ENCODE results near the gene CHST15.

The CHST15 gene

DNA sequence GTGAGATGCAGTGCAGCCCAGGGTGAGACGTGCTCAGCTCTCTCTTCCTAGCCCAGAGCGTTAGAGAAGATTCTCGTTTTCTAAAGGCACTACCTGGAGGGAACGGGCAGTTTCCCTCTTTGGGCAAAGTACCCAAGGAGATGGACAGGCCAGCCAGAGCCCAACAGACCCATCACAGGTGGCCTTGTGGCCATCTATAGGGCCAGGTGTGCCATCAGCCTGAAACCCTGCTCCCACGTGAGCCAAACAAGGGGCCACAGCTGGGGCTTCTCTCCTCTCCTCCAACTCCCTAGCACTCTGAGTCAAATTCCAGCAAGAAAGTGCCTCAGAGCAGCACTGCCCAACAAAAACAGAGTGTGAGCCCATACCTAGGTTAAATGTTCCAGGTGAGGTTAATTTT is 22.3 kb downstream of the CHST15 start:
- no peaks in the 10 kb centered on the region for H3K36me3 ChIP-seq (ENCODE audit: control insufficient read depth, insufficient read depth, low read length)
- no peaks in the 10 kb centered on the region for H3K9me3 ChIP-seq (ENCODE audit: control insufficient read depth, low read length)
- 93 to 97% methylated on average over 5 of the region's 5 CpGs for WGBS, 2 experiments (ENCODE audit: insufficient coverage in 2 of 2)
- peaks cover 16% of the 10 kb centered on the region for H3K4me1 ChIP-seq (ENCODE audit: control insufficient read depth, insufficient read depth, low read length, poor library complexity, severe bottlenecking)
- no peak overlapping the region for H3K4me3 ChIP-seq (ENCODE audit: extremely low read depth, insufficient read depth, low read length, poor library complexity, severe bottlenecking)
- no peak overlapping the region for H3K27ac ChIP-seq (ENCODE audit: low read depth, low read length, severe bottlenecking)

DNA sequence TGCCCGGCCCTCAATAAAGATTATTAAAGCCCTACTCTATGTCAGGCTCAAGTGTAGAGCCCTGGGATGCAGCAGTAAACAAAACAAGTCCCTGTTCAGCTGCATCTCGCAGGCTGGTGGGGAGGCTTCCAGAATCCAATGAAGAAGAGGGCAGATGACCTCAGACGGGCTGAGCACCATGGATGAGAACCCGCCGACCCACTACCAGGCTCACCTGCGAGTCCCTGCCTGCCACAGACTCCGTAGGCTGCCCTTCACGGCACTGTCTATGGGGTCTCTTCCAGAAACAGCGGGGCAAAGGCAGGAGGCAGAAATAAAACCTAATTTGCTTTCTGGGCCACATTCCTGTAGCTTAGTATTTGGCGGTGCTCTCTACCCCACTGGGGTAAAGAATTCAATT is 22.7 kb downstream of the CHST15 start:
- H3K27ac ChIP-seq (ENCODE audit: low read depth, low read length, severe bottlenecking), result no peak overlapping the region
- H3K36me3 ChIP-seq (ENCODE audit: control insufficient read depth, insufficient read depth, low read length), result no peaks in the 10 kb centered on the region
- peaks cover 17% of the 10 kb centered on the region for H3K4me1 ChIP-seq (ENCODE audit: control insufficient read depth, insufficient read depth, low read length, poor library complexity, severe bottlenecking)
- no peaks in the 10 kb centered on the region for H3K9me3 ChIP-seq (ENCODE audit: control insufficient read depth, low read length)
- H3K4me3 ChIP-seq (ENCODE audit: extremely low read depth, insufficient read depth, low read length, poor library complexity, severe bottlenecking), result no peak overlapping the region
- WGBS, 2 experiments (ENCODE audit: insufficient coverage in 2 of 2), result 91 to 95% methylated on average over 9 to 10 of the region's 10 CpGs

DNA sequence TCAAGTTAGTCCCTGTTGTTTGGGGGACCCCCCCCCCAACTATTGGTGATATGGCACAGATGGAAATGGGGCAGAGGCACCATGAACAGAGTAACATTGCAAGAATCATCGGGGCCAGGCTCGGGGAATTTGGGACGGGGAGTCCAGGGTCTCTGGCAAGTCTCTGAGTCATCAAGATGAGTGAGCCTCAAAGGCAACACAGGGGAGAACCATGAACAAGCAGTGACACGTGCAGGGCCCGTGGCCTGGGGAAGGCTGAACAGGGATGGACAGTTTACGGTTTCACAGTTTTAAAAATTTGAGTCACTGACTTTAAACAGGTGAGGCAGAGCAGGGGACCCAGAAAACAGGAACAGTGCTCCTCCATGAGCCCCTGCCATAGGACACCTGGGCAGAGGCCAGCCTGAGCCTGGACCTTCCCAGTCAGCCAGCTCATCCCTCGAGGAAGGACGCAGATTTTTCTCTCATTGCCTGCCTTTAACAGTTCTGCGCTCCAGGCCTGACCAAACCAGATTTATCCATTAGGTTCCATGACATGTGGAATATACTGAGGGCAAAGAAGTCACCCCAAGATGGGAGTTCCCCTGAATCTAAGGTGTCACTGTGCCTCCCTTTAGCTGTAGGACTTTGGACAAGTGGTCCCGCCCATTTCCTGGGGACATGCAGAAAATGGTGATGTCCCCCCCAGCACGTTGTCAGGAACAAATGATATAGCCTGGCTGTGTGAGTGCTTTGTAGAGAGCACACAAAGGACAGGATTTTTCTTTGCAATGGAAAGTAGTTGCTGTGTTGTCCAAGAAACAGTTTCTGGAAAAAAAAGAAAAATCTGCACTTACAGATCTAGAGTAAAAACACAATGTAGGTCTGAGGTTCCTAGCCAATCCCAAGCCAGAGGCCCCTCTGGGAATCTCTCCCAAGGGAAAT is 23.8 kb downstream of the CHST15 start:
- WGBS, 2 experiments (ENCODE audit: insufficient coverage in 2 of 2), result 86 to 88% methylated on average over 9 to 11 of the region's 11 CpGs
- Histone ChIP-seq H3K27ac (ENCODE audit: low read depth, low read length, severe bottlenecking) (no peak overlapping the region), H3K36me3 (ENCODE audit: control insufficient read depth, insufficient read depth, low read length) (no peaks in the 10 kb centered on the region), H3K4me1 (ENCODE audit: control insufficient read depth, insufficient read depth, low read length, poor library complexity, severe bottlenecking) (peaks cover 24% of the 10 kb centered on the region), H3K9me3 (ENCODE audit: control insufficient read depth, low read length) (no peaks in the 10 kb centered on the region), H3K4me3 (ENCODE audit: extremely low read depth, insufficient read depth, low read length, poor library complexity, severe bottlenecking) (no peak overlapping the region)

DNA sequence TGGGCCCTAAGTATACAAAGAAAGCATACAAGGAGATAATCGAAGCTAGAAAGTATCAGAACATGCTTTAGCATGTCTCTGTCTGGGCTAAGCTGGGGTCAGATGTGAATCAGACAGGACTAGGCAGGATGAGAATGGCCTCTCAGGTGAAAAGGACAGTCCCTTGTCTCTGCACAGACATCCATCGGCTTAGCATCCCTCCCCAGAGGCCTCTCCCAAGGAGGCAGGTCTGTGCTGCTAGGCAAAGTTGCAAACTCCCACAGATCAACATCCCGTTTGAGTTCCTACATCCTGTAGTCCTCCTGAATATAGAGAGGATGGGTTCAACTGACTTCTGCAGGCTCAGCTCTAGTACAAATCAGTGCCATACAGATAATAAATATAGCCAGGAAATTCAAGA is 24.5 kb downstream of the CHST15 start:
- WGBS, 2 experiments (ENCODE audit: insufficient coverage in 2 of 2), result 100% methylated on average over 1 of the region's 3 CpGs; no CpG with 5 or more reads in 1 of the 2 experiments
- H3K4me3 ChIP-seq (ENCODE audit: extremely low read depth, insufficient read depth, low read length, poor library complexity, severe bottlenecking), result no peak overlapping the region
- no peaks in the 10 kb centered on the region for H3K36me3 ChIP-seq (ENCODE audit: control insufficient read depth, insufficient read depth, low read length)
- H3K27ac ChIP-seq (ENCODE audit: low read depth, low read length, severe bottlenecking), result no peak overlapping the region
- H3K4me1 ChIP-seq (ENCODE audit: control insufficient read depth, insufficient read depth, low read length, poor library complexity, severe bottlenecking), result peaks cover 28% of the 10 kb centered on the region
- H3K9me3 ChIP-seq (ENCODE audit: control insufficient read depth, low read length), result no peaks in the 10 kb centered on the region

DNA sequence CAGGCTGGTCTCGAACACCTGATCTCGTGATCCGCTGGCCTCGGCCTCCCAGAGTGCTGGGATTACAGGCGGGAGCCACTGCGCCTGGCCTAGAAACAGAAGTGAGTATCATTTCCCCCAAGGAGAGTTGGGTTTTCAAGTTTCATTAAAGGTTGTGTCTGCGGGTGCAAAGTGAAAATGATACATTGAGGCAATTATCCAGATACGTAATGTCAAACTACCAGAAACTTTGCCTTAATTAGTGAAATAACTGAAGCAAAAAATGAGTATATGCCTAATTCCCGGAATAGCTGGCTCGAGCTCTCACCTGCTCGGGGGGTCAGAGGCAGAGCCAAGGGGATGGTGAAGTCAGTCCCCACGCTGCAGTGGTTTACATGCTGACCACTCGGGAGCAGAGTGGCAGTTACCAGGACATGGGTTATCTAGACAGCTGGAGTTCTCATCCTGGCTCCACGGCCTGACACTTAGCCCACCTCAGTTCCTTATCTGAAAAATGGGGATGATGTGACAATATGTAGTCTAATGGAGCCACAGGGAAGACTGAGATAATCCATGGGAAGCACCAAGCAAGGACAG is 25.5 kb downstream of the CHST15 start:
- Histone ChIP-seq H3K9me3 (ENCODE audit: control insufficient read depth, low read length) (no peaks in the 10 kb centered on the region), H3K27ac (ENCODE audit: low read depth, low read length, severe bottlenecking) (no peak overlapping the region), H3K36me3 (ENCODE audit: control insufficient read depth, insufficient read depth, low read length) (no peaks in the 10 kb centered on the region), H3K4me3 (ENCODE audit: extremely low read depth, insufficient read depth, low read length, poor library complexity, severe bottlenecking) (no peak overlapping the region), H3K4me1 (ENCODE audit: control insufficient read depth, insufficient read depth, low read length, poor library complexity, severe bottlenecking) (peaks cover 28% of the 10 kb centered on the region)
- 92 to 95% methylated on average over 10 to 14 of the region's 14 CpGs for WGBS, 2 experiments (ENCODE audit: insufficient coverage in 2 of 2)

DNA sequence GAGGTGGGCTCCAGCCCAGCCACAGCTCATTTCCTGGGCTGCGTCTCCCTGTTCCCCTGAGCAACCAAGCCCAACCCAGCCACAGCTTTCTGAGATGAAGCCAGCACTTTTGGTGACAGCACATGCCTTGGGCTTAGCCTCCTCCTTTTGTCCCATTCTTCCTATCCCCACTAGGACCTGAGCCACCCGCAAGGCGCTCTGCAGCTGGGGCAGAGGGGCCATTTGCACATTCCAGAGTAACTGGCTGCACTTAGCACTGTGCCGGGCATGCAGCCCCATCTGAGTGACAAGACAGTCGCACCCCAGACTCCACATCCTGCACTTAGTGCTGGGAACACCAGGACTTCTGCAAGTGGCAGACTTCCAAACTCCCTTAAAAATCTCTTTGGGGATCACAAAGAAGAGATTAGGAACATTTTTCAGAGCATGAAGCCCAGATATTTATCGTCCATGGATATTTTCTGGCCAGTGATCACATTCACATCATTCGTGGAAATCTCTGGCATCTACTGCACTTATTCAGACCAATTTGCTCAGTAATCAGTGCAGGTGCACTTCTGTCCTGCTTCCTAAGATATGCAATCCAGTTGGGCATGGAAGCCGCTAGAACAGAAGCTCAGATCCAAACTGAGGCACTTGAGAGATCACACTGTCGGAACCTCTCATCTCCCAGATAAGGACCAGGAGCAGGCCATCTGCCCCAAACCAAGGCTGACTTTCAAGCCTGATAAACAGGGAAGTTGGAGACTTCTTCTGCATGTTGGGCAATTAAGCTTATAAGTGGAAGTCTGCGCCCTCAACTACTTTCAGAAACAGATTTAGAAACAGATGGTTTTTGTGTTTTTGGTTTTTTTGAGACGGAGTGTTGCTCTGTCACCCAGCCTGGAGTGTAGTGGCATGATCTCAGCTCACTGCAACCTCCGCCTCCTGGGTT is 26.4 kb downstream of the CHST15 start:
- H3K27ac ChIP-seq (ENCODE audit: low read depth, low read length, severe bottlenecking), result no peak overlapping the region
- 55 to 64% methylated on average over 11 to 12 of the region's 12 CpGs for WGBS, 2 experiments (ENCODE audit: insufficient coverage in 2 of 2)
- H3K4me1 ChIP-seq (ENCODE audit: control insufficient read depth, insufficient read depth, low read length, poor library complexity, severe bottlenecking), result peaks cover 28% of the 10 kb centered on the region
- no peaks in the 10 kb centered on the region for H3K9me3 ChIP-seq (ENCODE audit: control insufficient read depth, low read length)
- no peak overlapping the region for H3K4me3 ChIP-seq (ENCODE audit: extremely low read depth, insufficient read depth, low read length, poor library complexity, severe bottlenecking)
- no peaks in the 10 kb centered on the region for H3K36me3 ChIP-seq (ENCODE audit: control insufficient read depth, insufficient read depth, low read length)

DNA sequence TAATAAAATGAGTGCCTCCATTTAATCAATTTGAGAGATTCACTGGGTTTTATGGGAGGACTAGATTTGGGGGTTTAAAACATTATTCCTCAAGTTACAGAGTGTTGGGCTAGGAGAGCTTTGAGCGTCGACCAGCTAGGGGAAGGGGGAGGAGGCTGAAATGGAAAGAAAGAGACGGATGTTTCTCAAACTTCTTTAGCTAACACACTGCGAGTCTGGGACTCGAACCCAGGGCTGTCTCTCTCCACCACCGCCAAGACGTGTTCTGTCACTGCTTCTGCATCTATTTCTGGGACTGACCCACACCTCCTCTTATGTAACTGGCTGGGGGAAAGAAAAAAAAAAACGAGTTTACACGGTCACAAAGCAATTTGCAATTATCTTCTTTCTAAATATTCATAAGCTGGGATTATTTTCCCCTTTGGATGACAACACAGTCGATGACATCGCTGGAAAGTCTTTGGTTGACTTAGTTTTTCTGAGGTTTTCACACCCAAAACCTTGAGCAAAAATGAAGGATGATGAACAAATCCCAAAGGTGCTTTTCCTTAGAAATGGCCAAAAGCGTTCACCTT is 27.2 kb downstream of the CHST15 start:
- WGBS, 2 experiments (ENCODE audit: insufficient coverage in 2 of 2), result 34 to 49% methylated on average over 3 to 4 of the region's 12 CpGs
- no peak overlapping the region for H3K4me3 ChIP-seq (ENCODE audit: extremely low read depth, insufficient read depth, low read length, poor library complexity, severe bottlenecking)
- peaks cover 28% of the 10 kb centered on the region for H3K4me1 ChIP-seq (ENCODE audit: control insufficient read depth, insufficient read depth, low read length, poor library complexity, severe bottlenecking)
- H3K36me3 ChIP-seq (ENCODE audit: control insufficient read depth, insufficient read depth, low read length), result no peaks in the 10 kb centered on the region
- H3K9me3 ChIP-seq (ENCODE audit: control insufficient read depth, low read length), result no peaks in the 10 kb centered on the region
- H3K27ac ChIP-seq (ENCODE audit: low read depth, low read length, severe bottlenecking), result no peak overlapping the region

DNA sequence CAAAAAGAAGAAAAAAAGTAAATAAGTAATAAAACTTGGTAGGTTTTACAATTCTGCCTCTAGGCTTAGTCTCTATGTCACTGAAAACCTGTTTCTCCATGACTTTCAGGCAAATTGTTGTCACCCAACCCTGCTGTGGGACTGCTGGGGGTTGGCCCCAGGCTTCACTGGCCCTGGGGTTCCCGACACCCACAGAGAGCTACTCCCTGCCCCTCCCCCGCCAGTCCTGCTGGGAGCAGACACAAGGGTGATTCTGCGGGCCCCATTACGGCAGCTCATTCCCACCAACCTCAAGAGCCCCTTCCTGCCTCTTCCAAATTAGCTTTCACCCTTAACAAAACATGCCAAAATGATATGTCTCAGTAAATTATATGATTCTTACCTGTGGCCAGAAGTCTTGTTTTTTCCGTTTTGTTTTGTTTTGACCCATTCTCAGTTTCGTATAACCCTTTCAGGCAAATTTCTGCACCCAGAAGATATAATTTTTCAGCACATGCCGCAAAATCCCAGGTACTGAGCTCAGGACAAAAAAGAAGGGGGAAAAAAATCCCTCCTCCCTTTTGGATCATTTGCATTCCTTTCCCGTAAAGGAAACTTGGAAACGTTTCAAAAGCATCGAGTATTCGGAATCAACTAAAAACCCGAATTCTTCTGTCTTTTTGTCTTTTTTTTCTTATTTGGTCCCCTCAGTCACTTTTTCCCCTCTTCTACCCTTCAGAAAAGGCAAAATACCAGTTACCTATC is 27.8 kb downstream of the CHST15 start:
- Histone ChIP-seq H3K27ac (ENCODE audit: low read depth, low read length, severe bottlenecking) (no peak overlapping the region), H3K4me1 (ENCODE audit: control insufficient read depth, insufficient read depth, low read length, poor library complexity, severe bottlenecking) (peaks cover 28% of the 10 kb centered on the region), H3K9me3 (ENCODE audit: control insufficient read depth, low read length) (no peaks in the 10 kb centered on the region), H3K36me3 (ENCODE audit: control insufficient read depth, insufficient read depth, low read length) (no peaks in the 10 kb centered on the region), H3K4me3 (ENCODE audit: extremely low read depth, insufficient read depth, low read length, poor library complexity, severe bottlenecking) (no peak overlapping the region)
- WGBS, 2 experiments (ENCODE audit: insufficient coverage in 2 of 2), result 50 to 60% methylated on average over 9 of the region's 12 CpGs

DNA sequence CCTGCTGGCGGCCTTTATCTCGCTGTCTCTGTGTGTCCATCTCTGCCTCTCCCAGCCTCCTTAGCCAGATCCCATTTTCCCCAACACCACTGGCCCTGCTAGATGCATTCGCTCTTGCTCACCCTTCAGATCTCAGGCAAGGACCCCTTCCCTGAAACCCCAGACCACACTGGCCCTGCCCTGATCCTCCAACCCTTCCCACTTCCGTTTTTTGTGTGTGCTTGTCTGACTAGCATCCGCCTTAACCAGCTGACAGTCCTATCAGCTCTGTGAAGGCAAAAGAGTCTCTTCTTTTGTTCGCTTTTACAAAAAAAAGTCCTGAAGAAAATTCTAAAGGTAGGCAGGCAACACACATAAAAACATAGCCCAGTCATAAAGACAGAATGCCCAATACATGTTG is 28.7 kb downstream of the CHST15 start:
- Histone ChIP-seq H3K4me1 (ENCODE audit: control insufficient read depth, insufficient read depth, low read length, poor library complexity, severe bottlenecking) (peaks cover 28% of the 10 kb centered on the region), H3K4me3 (ENCODE audit: extremely low read depth, insufficient read depth, low read length, poor library complexity, severe bottlenecking) (no peak overlapping the region), H3K27ac (ENCODE audit: low read depth, low read length, severe bottlenecking) (no peak overlapping the region), H3K9me3 (ENCODE audit: control insufficient read depth, low read length) (no peaks in the 10 kb centered on the region), H3K36me3 (ENCODE audit: control insufficient read depth, insufficient read depth, low read length) (no peaks in the 10 kb centered on the region)
- 93 to 98% methylated on average over 5 of the region's 6 CpGs for WGBS, 2 experiments (ENCODE audit: insufficient coverage in 2 of 2)
